ENCODE results near the gene AASDH. TPM values are rescaled to one million over a fixed set of nuclear protein-coding genes. Genes with fewer than 3 reads are reported as not detected.

The AASDH gene
- 1 to 10 TPM; 4.5 to 6.9 (median 5.9) TPM for total RNA-seq
- 1 to 10 TPM; 2.1 to 6.8 (median 3.5) TPM for polyA plus RNA-seq
- long read RNA-seq, donor 1, partial matches to known transcripts: 1 of 2 reads
- long read RNA-seq, donor 1, other reads (novel, unspliced or antisense): 0 of 2 reads
- long read RNA-seq, donor 2, partial matches to known transcripts: 3 of 12 reads
- long read RNA-seq, donor 2, other reads (novel, unspliced or antisense): 2 of 12 reads

- Histone ChIP-seq H3K4me3 (peak within 1 kb of the TSS; percentile 76), H3K4me1 (peaks cover 22% of the 10 kb centered on the region), H3K27me3 (ENCODE audit: insufficient read depth in 3 of 3, low read length in 2 of 3) (no peaks in the 10 kb centered on the region), H3K27ac (peak within 1 kb of the TSS; percentile 92), H3K9me3 (no peaks in the 10 kb centered on the region), H3K36me3 (ENCODE audit: insufficient read depth in 1 of 2, low read depth in 1 of 2) (peaks cover 0 to 3% of the 10 kb centered on the region in 2 donors)
- 0 to 1% (median 0%) methylated on average over 57 of the region's 57 CpGs for WGBS, 3 donors
- ATAC-seq (peak; percentile 96 to 98 (median 97)), DNase-seq (peak; percentile 91 to 95)
- intact Hi-C loops (cut with DNase I): loop anchor here in 1 of 2 donors (2.0 to 5.0 kb wide), 2 partner anchors 23 to 50 kb away; partner anchors contain the start of genes PAICS and PPAT
- TF ChIP-seq CTCF (IDR thresholded peaks at IDR 0.05): no peak
These were observed at the start of gene AASDH for GRCh38 chr4:56387023-56388001. TSS of gene AASDH (minus strand) at chr4:56387491. CDS start at chr4:56384299, 3,192 bp downstream.

- ATAC-seq (peak; percentile 95 to 97 (median 96)), DNase-seq (peak; percentile 98 to 99)
- Histone ChIP-seq H3K27me3 (ENCODE audit: insufficient read depth in 3 of 3, low read length in 2 of 3) (no peaks in the 10 kb centered on the region), H3K4me3 (peak within 1 kb of the TSS; percentile 85), H3K9me3 (no peaks in the 10 kb centered on the region), H3K36me3 (ENCODE audit: insufficient read depth in 1 of 2, low read depth in 1 of 2) (no peaks in the 10 kb centered on the region), H3K27ac (peak within 1 kb of the TSS; percentile 97), H3K4me1 (peaks cover 12% of the 10 kb centered on the region)
- WGBS, 3 donors: 0 to 1% (median 0%) methylated on average over 54 to 61 of the region's 61 CpGs
- peak; percentile 26 for TF ChIP-seq CTCF (IDR thresholded peaks at IDR 0.05)
- intact Hi-C loops (cut with DNase I): loop anchor here in 1 of 2 donors (5.0 kb wide), 3 partner anchors 48 to 472 kb away; partner anchors contain the start of genes AASDH and REST
These were observed 48.0 kb upstream of the AASDH start, which contains the start of gene PPAT for GRCh38 chr4:56435140-56435926. TSS of gene PPAT (minus strand) at chr4:56435615. CDS start at chr4:56435477, 138 bp downstream.

- Histone ChIP-seq H3K27ac (peak overlapping the region; percentile 97), H3K36me3 (ENCODE audit: insufficient read depth in 1 of 2, low read depth in 1 of 2) (no peaks in the 10 kb centered on the region), H3K4me3 (peak overlapping the region; percentile 85), H3K27me3 (ENCODE audit: insufficient read depth in 3 of 3, low read length in 2 of 3) (no peaks in the 10 kb centered on the region), H3K9me3 (no peaks in the 10 kb centered on the region), H3K4me1 (peaks cover 12% of the 10 kb centered on the region)
- intact Hi-C loops (cut with DNase I): loop anchor here in 1 of 2 donors (5.0 kb wide), 3 partner anchors 47 to 473 kb away; partner anchors contain the start of genes AASDH and REST
- no peak for TF ChIP-seq CTCF (IDR thresholded peaks at IDR 0.05)
- 4 to 6% (median 5%) methylated on average over 15 of the region's 15 CpGs for WGBS, 3 donors
- ATAC-seq: peak in 2 of 4 donors; percentile 2 to 7
- DNase-seq: no peak
These were observed 47.4 kb upstream of the AASDH start for GRCh38 chr4:56434599-56435139.

GRCh38 chr4:56433280-56433679, 46.0 kb upstream of the AASDH start:
- H3K36me3 ChIP-seq (ENCODE audit: insufficient read depth in 1 of 2, low read depth in 1 of 2): no peaks in the 10 kb centered on the region
- H3K4me1 ChIP-seq: peaks cover 12% of the 10 kb centered on the region
- no peak for DNase-seq
- H3K27me3 ChIP-seq (ENCODE audit: insufficient read depth in 3 of 3, low read length in 2 of 3): no peaks in the 10 kb centered on the region
- no peaks in the 10 kb centered on the region for H3K9me3 ChIP-seq
- intact Hi-C loops (cut with DNase I): no loop called here
- no peak for TF ChIP-seq CTCF (IDR thresholded peaks at IDR 0.05)
- ATAC-seq: no peak
- H3K4me3 ChIP-seq: no peak overlapping the region
- no peak overlapping the region for H3K27ac ChIP-seq

Measured in psoas muscle (tissue), 8 donors.